ENCODE results near the gene ADAMTS3.

ADAMTS3 gene

DNA sequence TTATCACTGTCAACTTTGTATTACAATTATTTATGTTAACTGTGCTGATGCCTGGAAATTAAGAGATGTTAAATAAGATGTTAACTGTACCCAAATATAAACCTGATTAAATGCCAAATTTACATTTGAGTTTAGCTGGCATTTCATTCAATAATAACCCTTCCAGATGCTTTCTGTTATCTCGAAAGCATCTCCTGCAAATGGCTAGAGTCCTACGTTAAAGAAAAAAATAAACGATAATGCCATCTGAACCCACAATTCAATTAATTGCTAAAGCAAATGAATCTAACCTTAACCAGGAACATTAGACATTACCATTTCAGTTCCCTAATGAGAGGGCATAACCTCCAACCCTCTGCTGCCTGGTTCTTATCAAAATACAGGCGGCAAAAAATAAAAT lies 145.0 kb downstream of the ADAMTS3 start:
- DNase-seq (ENCODE audit: insufficient read length, low spot score): no peak
- FAIRE-seq: no peak

DNA sequence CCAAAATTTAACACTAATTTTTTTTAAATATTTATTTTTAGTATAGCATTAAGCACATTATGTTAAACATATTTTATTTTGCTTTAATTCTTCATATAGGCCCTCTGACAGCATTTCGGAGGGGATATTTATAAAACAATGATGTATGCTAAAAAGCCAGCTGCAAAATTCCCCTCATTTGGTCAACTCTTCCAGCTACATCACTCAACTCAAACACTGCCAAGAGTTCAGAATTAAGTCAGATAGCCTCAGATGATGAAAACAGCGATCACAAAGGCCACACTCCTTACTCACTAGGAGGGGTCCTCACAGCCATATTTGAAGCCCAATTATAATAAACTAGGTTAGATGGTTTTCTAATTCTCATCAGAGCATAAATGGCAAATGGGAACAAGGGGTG lies 146.6 kb downstream of the ADAMTS3 start:
- FAIRE-seq (no peak), DNase-seq (ENCODE audit: insufficient read length, low spot score) (no peak)

DNA sequence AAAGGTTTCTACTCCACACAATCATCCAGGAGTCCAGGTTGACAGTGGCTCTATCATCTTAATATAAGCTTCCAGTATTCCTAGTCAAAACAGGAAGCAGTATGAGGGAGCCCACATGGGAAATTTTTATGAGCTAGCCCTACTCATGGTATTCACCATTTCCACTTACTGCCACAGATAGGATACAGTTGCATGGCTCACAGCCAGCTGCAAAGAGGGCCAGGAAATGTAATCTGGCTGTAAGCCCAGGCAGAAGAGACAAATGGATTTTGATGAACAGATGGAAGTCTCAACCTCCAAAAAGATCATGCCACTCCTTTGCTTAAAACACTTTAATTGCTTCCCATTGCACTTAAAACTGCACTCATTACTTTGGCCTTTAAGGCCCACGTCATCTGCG lies 150.6 kb downstream of the ADAMTS3 start:
- FAIRE-seq (no peak), DNase-seq (ENCODE audit: insufficient read length, low spot score) (no peak)

DNA sequence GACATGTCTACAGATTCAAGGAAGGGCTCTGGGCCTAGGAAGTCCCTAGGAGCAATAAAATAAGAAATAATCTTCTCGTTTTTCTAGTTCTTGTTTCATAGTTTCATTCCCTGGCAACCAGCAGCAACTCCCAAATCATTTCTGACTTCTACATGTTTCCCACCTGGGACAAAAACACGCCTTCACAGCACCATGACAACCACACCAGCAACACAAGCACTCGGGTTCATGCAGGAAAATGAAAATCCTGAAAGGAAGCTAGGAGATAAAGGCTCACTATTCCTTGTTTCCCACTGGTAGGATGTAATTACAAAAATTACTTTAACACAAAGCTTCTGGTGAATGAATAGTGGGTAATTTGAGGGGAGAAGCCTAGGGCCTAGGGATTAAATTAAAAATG lies 158.9 kb downstream of the ADAMTS3 start:
- FAIRE-seq (no peak), DNase-seq (ENCODE audit: insufficient read length, low spot score) (no peak)

DNA sequence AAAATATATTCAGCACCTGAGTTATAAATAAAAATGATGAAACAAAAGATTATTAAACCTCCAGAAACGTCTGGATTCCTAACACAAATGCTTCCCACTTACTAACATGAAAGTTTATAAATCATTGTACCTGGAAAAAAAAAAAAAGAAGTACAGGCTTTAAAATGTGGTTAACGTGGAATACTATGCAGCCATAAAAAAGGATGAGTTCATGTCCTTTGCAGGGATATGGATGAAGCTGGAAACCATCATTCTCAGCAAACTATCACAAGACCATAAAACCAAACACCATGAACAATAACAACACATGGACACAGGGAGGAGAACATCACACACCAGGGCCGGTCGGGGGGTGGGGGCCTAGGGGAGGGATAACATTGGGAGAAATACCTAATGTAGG lies 160.5 kb downstream of the ADAMTS3 start:
- no peak for FAIRE-seq
- DNase-seq (ENCODE audit: insufficient read length, low spot score): no peak

DNA sequence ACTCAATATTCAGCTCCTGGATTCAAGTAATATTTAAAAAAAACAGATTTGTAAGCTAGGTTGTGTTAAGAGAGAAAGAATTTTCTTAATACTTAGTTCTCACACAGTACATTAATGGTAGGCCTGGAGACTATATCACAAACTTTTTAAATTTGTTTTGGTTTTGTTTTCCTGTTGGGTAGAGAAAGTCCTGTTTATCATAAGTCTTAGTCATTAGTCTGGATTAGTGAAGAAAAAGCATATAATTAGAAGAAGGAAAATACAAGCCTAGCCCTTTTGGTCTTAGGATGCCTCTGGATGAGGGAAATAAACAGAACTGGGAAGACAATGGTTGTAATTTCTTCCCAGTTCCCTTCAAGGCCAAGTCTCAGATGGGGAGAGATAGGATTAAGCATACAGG lies 163.6 kb downstream of the ADAMTS3 start:
- no peak for DNase-seq (ENCODE audit: insufficient read length, low spot score)
- FAIRE-seq: no peak

DNA sequence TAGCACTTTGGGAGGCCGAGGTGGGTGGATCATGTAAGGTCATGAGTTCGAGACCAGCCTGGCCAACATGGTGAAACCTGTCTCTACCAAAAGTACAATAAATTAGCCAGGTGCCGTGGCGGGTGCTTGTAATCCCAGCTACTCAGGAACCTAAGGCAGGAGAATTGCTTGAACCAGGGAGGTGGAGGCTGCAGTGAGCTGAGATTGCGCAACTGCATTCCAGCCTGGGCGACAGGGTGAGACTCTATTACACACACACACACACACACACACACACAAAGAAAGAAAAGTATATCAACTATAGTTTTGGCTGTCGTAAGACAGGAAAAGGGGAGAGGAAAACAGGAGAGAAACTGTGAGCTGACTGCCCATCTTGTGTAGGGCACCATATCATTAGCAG lies 171.7 kb downstream of the ADAMTS3 start:
- no peak for FAIRE-seq
- no peak for DNase-seq (ENCODE audit: insufficient read length, low spot score)

DNA sequence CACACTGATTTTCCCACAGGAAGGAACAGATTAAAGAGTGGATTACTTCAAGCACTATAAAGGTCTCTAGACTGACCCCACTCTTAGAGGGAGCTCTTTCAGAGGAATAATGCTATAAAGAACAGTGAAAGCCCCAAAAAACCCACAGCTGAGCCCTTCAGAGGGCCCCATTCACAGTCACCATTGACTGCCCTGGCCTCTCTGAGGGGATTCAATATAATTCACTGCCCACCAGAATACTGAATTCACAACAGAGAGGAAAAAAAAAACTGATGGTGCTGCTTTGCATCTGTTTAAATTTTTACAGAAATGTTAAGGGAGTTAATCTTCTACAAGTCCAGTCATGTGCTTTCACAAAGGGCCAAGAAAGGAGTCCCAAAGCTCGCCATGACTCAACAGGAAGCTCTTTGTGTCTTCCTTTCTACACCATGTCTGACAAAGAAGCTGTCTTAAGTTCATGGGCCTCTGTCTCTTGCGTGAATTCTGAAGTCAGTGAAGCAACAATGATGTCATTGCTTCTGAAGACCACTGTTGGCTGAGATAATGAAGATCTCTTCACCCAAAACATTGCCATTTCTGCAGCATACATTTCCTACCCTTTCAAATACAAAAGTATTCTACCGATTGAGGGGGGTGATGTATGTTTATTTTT lies 174.9 kb downstream of the ADAMTS3 start:
- FAIRE-seq: no peak
- no peak for DNase-seq (ENCODE audit: insufficient read length, low spot score)

DNA sequence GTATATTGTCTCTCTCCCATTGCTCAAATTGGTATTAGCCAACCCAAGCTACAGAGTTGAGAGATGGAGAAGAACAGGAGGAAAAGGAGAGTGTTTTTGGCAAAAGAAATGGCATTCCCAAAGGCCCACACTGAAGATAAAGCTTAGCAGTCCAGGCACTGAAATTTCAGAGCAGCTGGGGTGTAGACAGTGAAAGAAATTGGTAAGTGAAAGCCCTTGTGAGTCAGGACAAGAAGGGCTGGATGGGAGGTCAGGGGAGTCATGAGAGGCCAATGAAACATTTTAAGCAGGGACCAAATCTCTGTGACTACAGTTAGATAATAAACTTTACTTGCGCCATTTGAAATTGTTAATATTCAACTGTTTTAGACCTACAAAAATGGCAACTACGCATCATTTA lies 177.7 kb downstream of the ADAMTS3 start:
- FAIRE-seq (no peak), DNase-seq (ENCODE audit: insufficient read length, low spot score) (no peak)

DNA sequence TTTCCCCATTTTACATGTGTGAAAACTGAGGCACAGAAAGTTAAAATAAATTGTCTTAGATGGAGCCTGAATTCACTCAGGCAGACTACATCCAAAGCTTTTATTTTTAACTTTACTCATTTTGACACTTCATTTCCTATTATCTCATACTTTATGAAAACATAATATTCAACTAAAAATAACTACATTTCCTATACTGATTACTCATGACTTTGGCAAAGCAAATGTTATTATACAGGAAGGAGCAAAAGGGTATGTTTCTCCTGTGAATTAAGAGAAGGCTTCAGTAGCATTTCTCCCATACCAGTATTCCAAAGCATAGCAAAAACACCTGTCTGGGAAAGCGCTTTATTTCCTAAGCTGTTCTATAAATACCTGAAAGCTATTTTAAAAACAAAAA lies 178.6 kb downstream of the ADAMTS3 start:
- DNase-seq (ENCODE audit: insufficient read length, low spot score): no peak
- FAIRE-seq: no peak

DNA sequence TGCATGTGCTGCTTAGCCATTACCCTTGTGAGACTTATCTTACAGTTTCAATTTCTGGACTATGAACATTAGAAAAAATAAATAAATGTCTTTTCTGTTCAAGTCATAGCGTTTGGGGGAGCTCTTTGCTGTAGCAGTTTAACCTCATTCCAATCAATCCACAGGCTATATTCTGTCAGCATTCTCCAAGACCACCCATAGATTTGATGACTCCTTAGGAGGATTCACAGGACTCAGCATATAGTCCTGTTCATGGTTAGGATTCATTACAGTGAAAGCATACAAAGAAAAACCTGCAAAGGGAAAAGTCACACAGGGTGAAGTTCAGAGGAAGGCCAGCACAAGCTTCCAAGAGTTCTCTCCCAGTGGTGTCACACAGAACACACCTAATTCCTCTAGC lies 180.5 kb downstream of the ADAMTS3 start:
- FAIRE-seq (no peak), DNase-seq (ENCODE audit: insufficient read length, low spot score) (no peak)

DNA sequence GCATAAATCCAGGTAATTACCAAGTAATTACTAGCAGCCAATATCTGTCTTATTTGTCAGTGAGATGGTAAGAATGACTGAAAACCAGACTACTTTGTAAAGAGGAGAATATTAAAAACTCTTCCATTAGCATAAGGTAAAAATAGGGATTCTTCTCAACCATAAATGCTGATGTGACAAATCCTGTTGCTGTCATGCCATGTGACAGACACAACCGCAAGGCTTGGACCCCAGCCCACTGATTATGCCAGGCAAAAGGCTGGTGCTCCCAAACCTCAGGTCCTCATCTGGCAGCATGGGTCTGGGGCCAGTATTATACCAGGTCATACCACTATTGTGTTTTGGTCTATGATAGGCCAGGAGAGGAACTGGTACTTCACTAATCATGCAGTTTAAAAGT lies 181.1 kb downstream of the ADAMTS3 start:
- FAIRE-seq (no peak), DNase-seq (ENCODE audit: insufficient read length, low spot score) (no peak)

DNA sequence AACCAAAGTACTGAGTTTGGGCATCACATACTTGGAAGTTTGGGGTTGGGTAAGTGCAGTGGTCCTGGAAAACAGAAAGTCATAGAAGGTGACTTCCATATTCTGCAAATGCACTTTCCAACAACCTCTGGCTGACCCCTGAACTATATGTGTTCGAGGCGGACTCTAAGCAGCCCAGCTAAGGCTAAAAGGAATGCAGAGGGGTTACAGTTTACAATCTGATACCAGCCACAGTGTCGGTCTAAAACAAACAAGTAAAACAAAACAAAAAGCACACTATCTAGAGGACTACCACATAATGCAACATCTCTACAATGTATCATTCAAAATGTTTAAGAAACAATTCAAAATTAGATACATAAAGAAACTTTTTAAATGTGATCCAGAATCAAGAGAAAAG lies 185.6 kb downstream of the ADAMTS3 start:
- DNase-seq (ENCODE audit: insufficient read length, low spot score) (no peak), FAIRE-seq (no peak)

DNA sequence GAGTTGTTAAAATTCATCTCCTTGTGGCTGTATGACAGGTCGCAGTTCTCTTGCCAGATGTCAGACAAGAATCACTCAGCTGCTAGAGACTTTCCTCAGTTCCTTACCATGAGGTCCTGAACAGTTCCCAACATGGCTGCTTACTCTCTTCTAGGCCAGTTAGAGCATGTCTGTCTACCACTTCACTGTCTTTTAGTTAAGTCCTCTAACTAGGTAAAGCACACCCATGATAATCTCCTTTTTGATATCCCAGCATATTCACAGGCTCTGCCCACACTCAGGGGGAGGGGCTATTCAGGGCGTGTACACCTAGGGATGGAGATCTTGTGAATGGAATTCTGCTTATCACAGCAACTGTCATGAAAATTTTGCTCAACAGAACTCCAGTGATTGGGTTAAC lies 190.1 kb downstream of the ADAMTS3 start:
- FAIRE-seq (no peak), DNase-seq (ENCODE audit: insufficient read length, low spot score) (no peak)

DNA sequence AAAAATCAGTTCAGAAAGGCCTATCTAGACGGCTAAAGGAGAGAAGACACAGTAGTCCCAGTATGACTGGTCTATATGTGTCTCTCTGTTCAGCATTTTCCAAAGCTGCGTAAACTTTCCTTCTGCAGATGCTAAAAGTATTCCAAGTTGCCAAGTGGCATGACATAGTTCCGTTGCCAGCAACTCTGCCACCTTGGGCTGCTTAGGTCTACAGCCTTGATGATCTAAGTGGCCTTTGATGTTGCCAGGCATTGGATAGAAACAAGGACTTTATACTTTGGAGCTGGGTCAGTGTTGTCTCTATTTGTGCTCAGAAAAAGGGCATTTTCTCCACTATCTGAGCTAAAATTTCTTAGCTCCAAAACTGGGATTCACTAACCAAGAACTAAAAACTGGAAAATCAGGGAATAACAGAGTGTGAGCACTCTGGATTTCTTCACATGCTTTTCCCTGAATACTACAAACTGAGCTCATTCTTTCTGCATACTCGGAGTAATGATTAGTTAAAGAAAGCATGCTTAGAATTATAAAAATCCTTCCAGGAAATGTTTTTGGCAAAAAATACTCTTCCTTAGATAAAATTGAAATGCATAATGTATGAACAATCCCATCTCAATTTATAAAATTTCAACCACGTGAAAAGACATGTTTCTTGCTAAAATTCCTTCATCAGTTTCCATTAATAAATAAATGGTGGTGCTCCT lies 191.4 kb downstream of the ADAMTS3 start:
- DNase-seq (ENCODE audit: insufficient read length, low spot score) (no peak), FAIRE-seq (no peak)

DNA sequence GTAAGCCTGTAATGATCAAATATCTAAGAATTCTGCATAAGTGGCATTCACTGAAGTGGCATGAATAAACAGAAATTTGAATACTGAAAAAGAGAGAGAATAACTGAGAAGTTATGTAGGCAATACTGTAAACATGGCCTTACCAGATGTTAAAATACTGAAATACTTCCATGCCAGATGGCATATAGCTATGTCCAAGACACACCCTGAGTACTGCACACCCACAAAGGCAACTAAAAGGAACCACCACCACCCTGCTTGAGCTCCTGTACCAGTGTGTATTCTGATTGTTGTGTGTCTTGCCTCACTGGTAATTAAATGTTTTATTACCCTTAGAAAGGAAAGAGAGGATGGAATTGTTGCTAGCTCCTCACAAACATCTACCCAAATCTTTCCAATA lies 192.1 kb downstream of the ADAMTS3 start:
- FAIRE-seq (no peak), DNase-seq (ENCODE audit: insufficient read length, low spot score) (no peak)

DNA sequence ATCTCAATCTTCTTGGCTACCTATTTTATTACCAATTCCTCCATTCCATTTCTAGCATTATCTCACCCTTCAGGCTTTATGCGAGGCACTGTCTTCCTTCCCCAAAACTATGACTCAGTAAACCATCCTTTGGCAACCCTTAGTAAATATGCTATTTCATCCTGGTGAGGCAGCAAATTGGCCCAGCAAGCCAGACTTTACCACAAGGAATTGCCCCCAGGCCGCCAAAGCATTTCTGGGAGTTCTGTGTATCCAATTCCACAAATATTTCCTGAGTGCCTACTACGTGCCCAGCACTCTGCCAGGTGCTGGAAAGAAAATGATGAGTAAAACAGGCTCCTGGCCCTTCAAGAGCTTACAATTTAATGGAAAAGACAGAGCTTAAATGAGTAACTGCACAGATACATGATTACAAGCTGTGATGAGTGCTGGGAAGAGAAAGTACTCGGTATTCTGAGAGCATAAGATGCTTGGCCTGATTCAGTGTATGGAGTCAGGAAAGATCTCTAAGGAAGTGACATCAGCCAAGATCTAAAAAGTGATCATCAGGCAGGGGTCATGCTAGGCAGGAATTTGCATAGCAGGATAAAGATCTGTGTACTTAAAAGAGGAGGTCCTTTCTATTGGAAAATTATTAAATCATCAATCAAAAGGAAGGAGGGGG lies 193.8 kb downstream of the ADAMTS3 start:
- no peak for DNase-seq (ENCODE audit: insufficient read length, low spot score)

DNA sequence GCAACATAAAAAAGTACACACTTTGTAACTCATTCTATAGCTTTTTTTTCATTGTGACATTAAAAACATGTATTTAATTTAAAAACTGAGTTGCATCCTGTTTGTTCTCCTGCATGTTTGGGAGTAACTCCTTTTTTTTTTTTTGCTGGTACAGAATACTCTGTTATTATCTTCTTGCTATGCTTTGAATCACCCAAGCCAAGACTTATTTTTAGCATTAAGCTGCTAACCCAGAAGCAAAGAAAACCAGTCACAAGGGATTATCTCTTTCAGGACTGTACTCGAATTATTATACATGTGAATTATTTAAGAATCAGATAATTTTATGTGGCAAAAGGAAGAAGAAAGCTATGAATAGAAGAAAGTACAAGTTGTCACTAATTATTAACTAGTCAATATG lies 194.9 kb downstream of the ADAMTS3 start:
- DNase-seq (ENCODE audit: insufficient read length, low spot score) (no peak), FAIRE-seq (no peak)

More for the DNA sequence above, 193.8 kb downstream of the ADAMTS3 start:
- no peak for FAIRE-seq

DNA sequence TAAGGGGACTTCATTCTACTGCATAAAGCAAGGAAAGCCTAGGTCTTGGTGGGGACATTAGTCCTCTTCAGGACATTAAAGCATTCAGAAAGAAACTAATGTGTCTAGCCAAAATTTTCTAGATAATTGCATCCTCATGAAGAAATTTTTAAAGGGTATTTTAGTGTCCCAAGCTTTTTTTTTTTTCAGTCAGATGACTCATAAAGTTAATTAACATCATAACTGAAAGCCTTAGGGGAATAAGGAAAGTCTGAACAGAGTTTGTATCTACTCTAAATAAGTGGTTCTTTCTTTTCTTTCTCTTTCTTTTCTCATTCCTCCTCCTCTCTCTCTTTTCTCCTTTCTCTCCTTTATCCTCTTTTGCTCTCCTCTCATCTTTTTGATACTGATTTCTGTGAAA lies 202.4 kb downstream of the ADAMTS3 start:
- FAIRE-seq: no peak
- DNase-seq (ENCODE audit: insufficient read length, low spot score): no peak

DNA sequence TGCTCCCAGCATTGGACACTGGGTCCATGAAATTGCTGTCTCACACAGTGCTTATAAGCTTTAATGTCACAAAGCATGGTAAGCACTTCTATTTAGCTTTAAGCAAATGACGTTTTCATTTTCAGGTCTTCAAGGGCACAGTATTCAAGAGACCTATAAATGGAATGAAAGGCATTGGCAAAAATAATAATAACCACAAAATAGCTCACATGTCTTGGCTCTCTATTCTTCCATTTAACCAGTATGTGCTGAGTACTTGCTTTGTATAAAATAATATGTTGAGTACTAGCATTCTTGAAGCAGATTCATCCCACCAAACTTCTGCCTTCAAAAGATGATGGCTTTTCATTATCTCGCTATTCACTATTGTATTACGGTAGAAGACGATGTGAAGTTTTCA lies 203.0 kb downstream of the ADAMTS3 start:
- FAIRE-seq: no peak
- DNase-seq (ENCODE audit: insufficient read length, low spot score): no peak

DNA sequence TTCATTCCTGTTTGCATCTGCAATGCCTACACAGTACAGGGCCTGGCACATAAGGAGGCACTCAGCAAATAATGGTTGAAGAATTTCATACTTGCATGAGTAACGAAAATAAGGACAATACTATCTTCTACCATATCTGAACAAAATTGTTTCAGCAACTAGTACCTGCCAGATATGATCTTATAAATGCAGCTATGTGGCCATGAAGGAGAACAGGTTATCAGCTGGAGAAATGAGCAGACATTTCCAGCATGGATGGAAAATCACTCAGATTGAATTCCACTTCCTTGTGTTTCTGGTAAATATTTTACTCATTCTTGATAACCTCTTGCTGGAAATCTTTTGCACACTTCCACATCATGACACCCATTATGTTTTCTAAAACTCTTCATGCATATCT lies 204.0 kb downstream of the ADAMTS3 start:
- no peak for FAIRE-seq
- no peak for DNase-seq (ENCODE audit: insufficient read length, low spot score)

DNA sequence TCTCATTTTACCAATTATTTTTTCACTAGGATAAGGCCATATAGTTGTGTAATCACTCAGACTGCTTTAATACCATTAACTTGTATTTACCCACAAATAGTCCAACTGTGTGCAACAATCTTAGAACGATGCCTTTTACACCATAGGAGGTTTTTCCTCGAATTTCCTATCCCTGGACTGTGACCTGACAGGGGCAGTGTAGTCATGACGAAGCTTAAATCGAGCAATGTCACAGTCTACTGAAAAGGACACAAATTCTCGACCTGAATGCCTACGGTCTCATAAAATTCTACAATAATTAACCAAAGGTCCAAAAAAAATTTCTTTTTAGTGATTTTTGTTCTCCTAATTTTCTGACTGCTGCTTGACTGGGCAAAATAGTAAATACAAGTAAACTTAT lies 208.9 kb downstream of the ADAMTS3 start:
- DNase-seq (ENCODE audit: insufficient read length, low spot score): no peak

More for the DNA sequence above, 208.9 kb downstream of the ADAMTS3 start:
- FAIRE-seq: no peak

Measured in GM19239 (cell line).